Measurements from ENCODE around the gene SPATC1L.

The SPATC1L gene

DNA sequence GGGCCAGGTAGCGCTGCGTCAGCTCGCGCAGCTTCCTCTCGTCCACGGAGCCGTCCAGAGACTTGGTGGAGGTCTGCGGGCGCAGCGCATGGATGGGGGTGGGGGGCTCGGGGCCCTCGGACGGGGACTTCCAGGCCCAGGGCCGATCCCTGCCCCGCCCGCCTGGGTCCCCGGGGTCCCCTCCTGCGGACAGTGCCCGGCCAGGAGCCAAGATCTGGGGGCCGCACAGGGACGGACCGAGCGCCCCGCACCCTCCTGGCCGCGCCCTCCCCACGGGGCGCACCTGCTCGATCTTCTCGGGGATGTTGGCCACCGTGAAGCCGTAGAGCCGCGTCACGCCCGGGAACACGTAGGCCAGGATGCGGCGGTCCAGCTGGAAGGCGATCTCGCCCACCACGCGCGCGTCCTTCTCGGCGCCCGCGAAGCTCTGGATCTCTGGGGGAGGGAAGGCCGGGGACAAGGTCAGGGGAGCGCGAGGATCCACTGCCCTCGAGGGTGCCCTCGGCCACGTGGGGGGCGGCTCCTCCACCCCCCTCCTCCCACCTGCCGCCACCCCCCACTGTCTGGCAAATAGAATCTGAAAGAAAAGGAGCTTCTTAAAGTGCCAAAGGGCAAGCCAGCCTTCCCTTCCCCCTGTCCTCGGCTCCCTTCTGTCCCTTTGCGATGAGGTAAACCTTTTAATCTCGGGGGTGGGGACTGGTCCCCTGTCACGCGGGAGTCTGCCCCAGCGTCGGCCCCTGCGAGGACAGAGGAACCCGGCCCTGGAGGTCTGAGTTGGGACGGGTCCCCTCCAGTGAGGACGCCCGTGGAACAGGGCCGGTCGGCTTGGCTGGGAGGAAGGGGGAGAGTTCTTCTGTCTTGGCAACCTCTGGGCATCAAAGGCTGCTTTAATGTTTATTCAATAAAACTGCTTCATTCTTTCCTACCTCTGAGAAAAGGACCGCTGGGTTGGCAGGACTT lies 22.3 kb downstream of the SPATC1L start:
- TF ChIP-seq, protein P1, sequence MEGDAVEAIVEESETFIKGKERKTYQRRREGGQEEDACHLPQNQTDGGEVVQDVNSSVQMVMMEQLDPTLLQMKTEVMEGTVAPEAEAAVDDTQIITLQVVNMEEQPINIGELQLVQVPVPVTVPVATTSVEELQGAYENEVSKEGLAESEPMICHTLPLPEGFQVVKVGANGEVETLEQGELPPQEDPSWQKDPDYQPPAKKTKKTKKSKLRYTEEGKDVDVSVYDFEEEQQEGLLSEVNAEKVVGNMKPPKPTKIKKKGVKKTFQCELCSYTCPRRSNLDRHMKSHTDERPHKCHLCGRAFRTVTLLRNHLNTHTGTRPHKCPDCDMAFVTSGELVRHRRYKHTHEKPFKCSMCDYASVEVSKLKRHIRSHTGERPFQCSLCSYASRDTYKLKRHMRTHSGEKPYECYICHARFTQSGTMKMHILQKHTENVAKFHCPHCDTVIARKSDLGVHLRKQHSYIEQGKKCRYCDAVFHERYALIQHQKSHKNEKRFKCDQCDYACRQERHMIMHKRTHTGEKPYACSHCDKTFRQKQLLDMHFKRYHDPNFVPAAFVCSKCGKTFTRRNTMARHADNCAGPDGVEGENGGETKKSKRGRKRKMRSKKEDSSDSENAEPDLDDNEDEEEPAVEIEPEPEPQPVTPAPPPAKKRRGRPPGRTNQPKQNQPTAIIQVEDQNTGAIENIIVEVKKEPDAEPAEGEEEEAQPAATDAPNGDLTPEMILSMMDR (IDR thresholded peaks at IDR 0.05; ENCODE audit: low read depth, low read length, missing control alignments): no peak
- DNase-seq (ENCODE audit: extremely low read depth, low read depth): no peak
- H3K4me3 ChIP-seq (replicated peaks; ENCODE audit: low read depth, low read length): no peak overlapping the region

DNA sequence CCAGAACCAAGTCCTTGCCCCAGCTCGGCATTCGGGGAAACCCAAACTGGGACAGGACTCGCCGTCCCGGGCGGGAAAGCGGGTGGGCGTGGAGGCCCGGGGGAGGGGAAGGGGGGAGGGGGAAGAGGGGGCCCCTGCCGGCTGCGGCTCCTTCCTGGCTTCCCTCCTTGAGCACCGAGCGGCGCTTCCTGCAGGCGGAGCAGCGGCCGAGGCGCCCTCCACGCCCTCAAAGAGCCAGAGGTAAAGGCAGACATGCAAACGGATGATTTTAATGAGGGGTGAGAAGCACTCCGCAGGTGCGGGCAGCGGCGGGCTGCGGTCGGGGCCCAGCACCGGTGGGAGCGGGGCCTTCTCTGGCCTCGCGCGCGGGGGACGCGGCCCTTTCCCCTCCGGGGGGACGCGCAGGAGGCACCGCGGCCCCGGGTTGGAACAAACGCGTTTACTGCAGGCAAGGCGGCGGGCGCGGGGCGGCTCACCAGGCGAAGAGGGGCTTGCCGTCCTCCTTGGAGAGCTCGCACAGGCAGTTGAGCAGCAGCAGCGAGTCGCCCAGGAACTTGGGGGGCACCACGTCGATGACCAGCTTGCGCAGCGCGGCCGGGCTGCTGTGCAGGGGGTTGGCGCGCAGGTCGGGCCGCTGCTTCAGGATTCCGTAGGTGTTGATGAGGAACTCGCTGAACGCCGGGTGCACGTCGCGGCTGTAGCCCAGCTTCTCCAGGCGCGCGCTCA lies 23.2 kb downstream of the SPATC1L start:
- TF ChIP-seq, protein P1 (IDR thresholded peaks at IDR 0.05; ENCODE audit: low read depth, low read length, missing control alignments): no peak
- no peak overlapping the region for H3K4me3 ChIP-seq (replicated peaks; ENCODE audit: low read depth, low read length)
- DNase-seq (ENCODE audit: extremely low read depth, low read depth): no peak

DNA sequence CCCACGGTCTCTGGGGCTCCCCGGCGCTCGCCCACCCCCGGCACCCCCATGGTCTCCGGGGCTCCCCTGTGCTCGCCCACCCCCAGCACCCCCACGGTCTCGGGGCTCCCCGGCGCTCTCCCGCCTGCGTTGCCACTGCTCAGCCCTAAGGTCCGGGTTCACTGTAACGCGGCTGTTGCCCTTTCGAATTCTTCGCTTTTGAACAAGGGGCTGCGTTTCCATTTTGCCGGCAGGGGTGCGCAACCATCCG lies 23.7 kb downstream of the SPATC1L start:
- TF ChIP-seq, protein P1 (IDR thresholded peaks at IDR 0.05; ENCODE audit: low read depth, low read length, missing control alignments): no peak
- H3K4me3 ChIP-seq (replicated peaks; ENCODE audit: low read depth, low read length): no peak overlapping the region
- no peak for DNase-seq (ENCODE audit: extremely low read depth, low read depth)

DNA sequence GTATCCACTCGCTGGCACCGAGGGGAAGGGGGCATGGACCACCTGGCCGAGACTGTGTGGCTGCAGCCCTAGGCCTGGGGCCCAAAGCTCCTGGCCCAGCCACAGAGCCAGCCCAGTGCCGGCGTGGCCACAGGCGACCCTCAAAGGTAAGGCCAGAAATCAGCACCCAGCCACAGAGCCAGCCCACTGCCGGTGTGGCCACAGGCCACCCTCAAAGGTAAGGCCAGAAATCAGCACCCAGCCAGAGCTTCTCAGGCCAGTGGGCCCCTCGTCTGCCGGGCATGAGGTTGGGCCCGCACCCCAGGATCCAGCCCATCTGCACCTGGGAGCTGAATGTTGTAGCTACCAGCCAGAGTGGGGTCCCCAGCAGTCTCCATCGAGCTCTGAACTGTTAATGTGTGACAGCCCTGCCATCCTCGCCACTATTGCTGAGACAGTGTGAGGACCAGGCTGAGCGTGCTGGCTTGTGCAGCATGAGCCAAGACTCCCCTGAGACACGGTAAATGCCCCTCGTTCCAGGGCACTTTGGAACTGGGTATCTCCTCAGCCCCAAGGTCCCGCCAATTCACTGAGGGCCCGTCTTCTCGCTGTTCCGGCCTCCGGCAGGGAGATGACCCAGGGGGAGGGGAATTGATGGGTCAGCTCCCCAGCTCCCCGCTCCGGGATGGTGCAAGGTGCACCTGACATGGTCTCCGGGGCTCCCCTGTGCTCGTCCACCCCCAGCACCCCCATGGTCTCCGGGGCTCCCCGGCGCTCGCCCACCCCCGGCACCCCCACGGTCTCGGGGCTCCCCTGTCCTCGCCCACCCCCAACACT lies 24.2 kb downstream of the SPATC1L start:
- no peak for DNase-seq (ENCODE audit: extremely low read depth, low read depth)
- no peak overlapping the region for H3K4me3 ChIP-seq (replicated peaks; ENCODE audit: low read depth, low read length)
- TF ChIP-seq, protein P1 (IDR thresholded peaks at IDR 0.05; ENCODE audit: low read depth, low read length, missing control alignments): no peak

DNA sequence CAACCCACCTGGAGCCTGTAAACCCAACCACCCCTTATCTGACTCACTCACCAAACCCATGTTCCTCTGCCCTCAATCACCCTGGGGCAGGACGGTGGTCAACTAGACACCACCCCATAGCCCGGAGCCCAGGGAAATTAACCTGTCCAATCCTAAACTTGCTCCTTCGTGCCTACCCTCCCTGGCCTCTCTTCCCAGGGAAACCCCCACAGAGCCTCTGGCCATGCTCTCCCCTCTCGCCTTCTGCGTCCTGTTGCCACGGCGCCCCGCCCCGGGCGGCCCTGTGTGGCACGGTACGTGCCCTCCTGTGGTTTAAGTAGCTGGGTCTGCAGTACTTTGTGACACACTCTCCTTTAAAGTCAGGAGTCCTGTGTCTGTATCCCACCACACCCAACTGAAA lies 24.9 kb downstream of the SPATC1L start:
- TF ChIP-seq, protein P1 (IDR thresholded peaks at IDR 0.05; ENCODE audit: low read depth, low read length, missing control alignments): no peak
- no peak overlapping the region for H3K4me3 ChIP-seq (replicated peaks; ENCODE audit: low read depth, low read length)
- DNase-seq (ENCODE audit: extremely low read depth, low read depth): no peak

DNA sequence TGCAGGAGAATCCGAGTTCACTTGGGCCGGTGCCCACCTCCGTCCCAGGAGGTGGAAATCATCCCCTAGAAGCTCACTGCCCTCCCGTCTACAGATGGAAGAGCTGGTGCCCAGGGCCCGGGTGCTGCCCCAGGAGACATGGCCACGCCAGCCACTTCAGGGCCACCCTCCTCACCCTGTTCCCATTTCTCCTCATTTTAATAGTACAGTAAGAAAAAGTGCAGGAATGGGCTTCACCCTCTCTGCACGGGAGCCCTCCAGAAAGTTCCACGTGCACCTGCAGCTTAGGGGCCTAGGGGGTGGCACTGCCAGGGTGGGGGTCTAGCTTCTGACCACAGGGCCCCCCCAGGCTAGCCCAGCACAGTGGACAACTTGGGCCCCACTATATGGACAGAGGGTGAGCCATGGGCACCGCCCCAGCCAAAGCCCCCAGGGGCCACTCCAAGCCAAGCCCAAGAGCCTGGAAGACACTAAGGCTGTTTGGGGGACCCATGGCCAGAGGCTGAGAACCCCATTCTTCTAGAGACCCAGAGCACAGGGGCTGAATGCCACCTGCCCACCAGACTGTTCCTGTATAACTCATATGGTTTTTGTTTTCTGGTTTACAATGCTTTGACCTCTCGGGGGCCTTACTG lies 25.5 kb downstream of the SPATC1L start:
- TF ChIP-seq, protein P1 (IDR thresholded peaks at IDR 0.05; ENCODE audit: low read depth, low read length, missing control alignments): no peak
- DNase-seq (ENCODE audit: extremely low read depth, low read depth): no peak
- no peak overlapping the region for H3K4me3 ChIP-seq (replicated peaks; ENCODE audit: low read depth, low read length)

Measured in HFF-Myc (cell line).